ENCODE measurements around the gene CYTH1. TPM values are rescaled to one million over a fixed set of nuclear protein-coding genes. Genes with fewer than 3 reads are reported as not detected.
A peak's percentile ranks its signal among the peaks of the same experiment; 100 is the strongest.

Gene CYTH1
- total RNA-seq, 2 donors from 2014 or later: 54.6 to 68.9 TPM

DNA sequence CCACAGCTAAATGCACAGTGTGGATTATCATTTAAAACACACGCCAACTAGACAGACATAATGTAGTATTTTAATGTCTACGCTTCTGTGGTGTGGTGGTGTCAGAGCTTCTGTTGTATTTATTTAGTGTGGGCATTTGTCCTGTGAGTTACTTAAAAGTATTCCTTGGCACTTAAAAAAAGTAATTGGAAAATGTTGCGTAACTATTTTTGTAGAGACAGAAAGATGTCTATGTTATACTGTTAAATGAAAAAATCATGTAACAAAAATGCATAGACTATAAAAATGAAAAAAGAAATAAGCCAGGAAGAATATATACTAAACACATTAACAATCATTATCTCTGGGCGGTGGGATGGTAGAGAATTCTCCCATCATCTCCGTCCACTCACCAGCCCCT is 39.2 kb downstream of the CYTH1 start:
- no peak for TF ChIP-seq CTCF (IDR thresholded peaks at IDR 0.05)
- Histone ChIP-seq H3K4me1 (peaks cover 13% of the 10 kb centered on the region), H3K4me3 (no peak overlapping the region), H3K36me3 (no peaks in the 10 kb centered on the region), H3K27me3 (no peaks in the 10 kb centered on the region), H3K9ac (ENCODE audit: low read depth in 2 of 2, low read length in 2 of 2) (no peak overlapping the region), H3K27ac (no peak overlapping the region), H3K9me3 (no peaks in the 10 kb centered on the region)
- no peak for DNase-seq
- intact Hi-C loops (cut with DNase I): loop anchor here (5.0 kb wide), 1 partner anchor 36 kb away; no protein-coding TSS in a partner anchor

- DNase-seq: no peak
- no peaks in the 10 kb centered on the region for H3K27me3 ChIP-seq
- no peaks in the 10 kb centered on the region for H3K9me3 ChIP-seq
- H3K4me3 ChIP-seq: no peak overlapping the region
- no peak overlapping the region for H3K27ac ChIP-seq
- no peaks in the 10 kb centered on the region for H3K36me3 ChIP-seq
- intact Hi-C loops (cut with DNase I): loop anchor here (5.0 kb wide), 1 partner anchor 34 kb away; no protein-coding TSS in a partner anchor
- H3K4me1 ChIP-seq: peaks cover 13% of the 10 kb centered on the region
- no peak for TF ChIP-seq CTCF (IDR thresholded peaks at IDR 0.05)
- no peak overlapping the region for H3K9ac ChIP-seq (ENCODE audit: low read depth in 2 of 2, low read length in 2 of 2)
Measured at GRCh38 chr17:78741644-78742284, 40.3 kb downstream of the CYTH1 start.

GRCh38 chr17:78739331-78739931 is 42.6 kb downstream of the CYTH1 start:
- no peak for DNase-seq
- no peak overlapping the region for H3K9ac ChIP-seq (ENCODE audit: low read depth in 2 of 2, low read length in 2 of 2)
- intact Hi-C loops (cut with DNase I): no loop called here
- H3K4me3 ChIP-seq: no peak overlapping the region
- H3K27me3 ChIP-seq: no peaks in the 10 kb centered on the region
- H3K36me3 ChIP-seq: no peaks in the 10 kb centered on the region
- H3K9me3 ChIP-seq: no peaks in the 10 kb centered on the region
- H3K27ac ChIP-seq: no peak overlapping the region
- no peak for TF ChIP-seq CTCF (IDR thresholded peaks at IDR 0.05)
- peaks cover 13% of the 10 kb centered on the region for H3K4me1 ChIP-seq

DNA sequence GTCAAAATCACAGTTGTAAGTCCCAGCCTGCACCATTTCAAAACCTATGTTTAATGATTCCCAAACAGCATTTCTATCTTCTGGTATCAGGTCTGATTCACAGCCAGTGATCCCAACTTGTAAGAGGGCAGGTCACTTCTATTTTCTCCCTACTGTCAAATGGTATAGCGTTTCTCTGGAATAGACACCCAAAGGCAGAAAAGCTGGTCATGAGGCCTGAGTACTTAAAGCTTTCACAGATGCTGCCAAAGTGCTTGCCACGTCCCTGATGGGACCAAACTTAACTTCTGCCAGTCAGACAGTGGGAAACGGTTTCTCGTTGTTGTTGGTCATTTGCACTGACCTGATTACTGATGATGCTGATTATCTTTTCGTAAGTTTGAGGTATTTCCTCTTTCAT is 43.4 kb downstream of the CYTH1 start:
- peaks cover 13% of the 10 kb centered on the region for H3K4me1 ChIP-seq
- H3K4me3 ChIP-seq: no peak overlapping the region
- intact Hi-C loops (cut with DNase I): no loop called here
- no peaks in the 10 kb centered on the region for H3K9me3 ChIP-seq
- DNase-seq: no peak
- H3K9ac ChIP-seq (ENCODE audit: low read depth in 2 of 2, low read length in 2 of 2): no peak overlapping the region
- no peak overlapping the region for H3K27ac ChIP-seq
- no peak for TF ChIP-seq CTCF (IDR thresholded peaks at IDR 0.05)
- no peaks in the 10 kb centered on the region for H3K36me3 ChIP-seq
- no peaks in the 10 kb centered on the region for H3K27me3 ChIP-seq

GRCh38 chr17:78738278-78738677 is 43.8 kb downstream of the CYTH1 start:
- Histone ChIP-seq H3K9ac (ENCODE audit: low read depth in 2 of 2, low read length in 2 of 2) (peak overlapping the region in 1 of 2 donors; percentile 29), H3K27me3 (no peaks in the 10 kb centered on the region), H3K27ac (no peak overlapping the region), H3K4me3 (no peak overlapping the region), H3K9me3 (no peaks in the 10 kb centered on the region), H3K36me3 (no peaks in the 10 kb centered on the region), H3K4me1 (peaks cover 13% of the 10 kb centered on the region)
- intact Hi-C loops (cut with DNase I): no loop called here
- TF ChIP-seq CTCF (IDR thresholded peaks at IDR 0.05): no peak
- no peak for DNase-seq

Measured in colonic mucosa (tissue), 4 donors.